DOHH2 (cell line): ENCODE results near the gene LAP3.

ENCODE experiments used
- H3F3A ChIP-seq: fragments of 200-600 bp; sonication (generic), shearing (Covaris generic); 2 replicates; pipeline ENCODE4 v1.6.0; 2016; ENCODE audit warnings: antibody characterized with exemption, mild to moderate bottlenecking; ENCODE audit not compliant: control insufficient read depth, insufficient read depth
- H3K27ac ChIP-seq: fragments of 200-600 bp; sonication (generic); 2 replicates; pipeline ENCODE4 v1.5.1; 2014; ENCODE audit warnings: low read depth, mild to moderate bottlenecking, low read length, moderate library complexity
- H3K27me3 ChIP-seq: fragments of 200-600 bp; sonication (generic); 2 replicates; pipeline ENCODE4 v1.6.1; 2014; ENCODE audit warnings: mild to moderate bottlenecking, low read length, mixed read lengths; ENCODE audit not compliant: control insufficient read depth
- H3K36me3 ChIP-seq: fragments of 200-600 bp; sonication (generic); 2 replicates; pipeline ENCODE4 v1.6.1; 2014; ENCODE audit warnings: mild to moderate bottlenecking, low read length, moderate library complexity, mixed read lengths; ENCODE audit not compliant: control insufficient read depth
- H3K4me1 ChIP-seq: fragments of 200-600 bp; sonication (generic); 2 replicates; pipeline ENCODE4 v1.6.1; 2014; ENCODE audit warnings: mild to moderate bottlenecking, low read length, mixed read lengths; ENCODE audit not compliant: control insufficient read depth
- H3K4me2 ChIP-seq: fragments of 200-600 bp; sonication (generic); 2 replicates; pipeline ENCODE4 v1.6.0; 2014; ENCODE audit warnings: mild to moderate bottlenecking, low read length, moderate library complexity
- H3K4me3 ChIP-seq: fragments of 200-600 bp; sonication (generic); 2 replicates; pipeline ENCODE4 v1.5.1; 2014; ENCODE audit warnings: mild to moderate bottlenecking, low read length, mixed read lengths
- H3K79me2 ChIP-seq: fragments of 200-600 bp; sonication (generic); 2 replicates; pipeline ENCODE4 v1.6.1; 2014; ENCODE audit warnings: mild to moderate bottlenecking, low read length, mixed read lengths; ENCODE audit not compliant: control insufficient read depth
- H3K9me2 ChIP-seq: fragments of 200-600 bp; sonication (generic); replicated peaks from 2 replicates; pipeline ENCODE4 v1.6.1; 2014; ENCODE audit warnings: mild to moderate bottlenecking, low read length, mixed read lengths; ENCODE audit not compliant: control insufficient read depth
- H3K9me3 ChIP-seq: fragments of 200-600 bp; sonication (generic); 2 replicates; pipeline ENCODE4 v1.6.1; 2014; ENCODE audit warnings: antibody characterized with exemption, low read length, mixed read lengths; ENCODE audit not compliant: control insufficient read depth, insufficient read depth
- H4K20me1 ChIP-seq: fragments of 200-600 bp; sonication (generic); 2 replicates; pipeline ENCODE4 v1.6.0; 2014; ENCODE audit warnings: low read depth, mild to moderate bottlenecking, antibody characterized with exemption, low read length, moderate library complexity; ENCODE audit not compliant: control insufficient read depth, insufficient read depth
- EZH2phosphoT487 ChIP-seq: fragments of 200-600 bp; sonication (generic); IDR thresholded peaks from 2 replicates; pipeline ENCODE4 v1.6.1; 2017; ENCODE audit warnings: borderline replicate concordance, mild to moderate bottlenecking, antibody characterized with exemption, low read length, moderate library complexity, mixed read lengths
- TF ChIP-seq, protein P1 (sequence below): fragments of 200-600 bp; sonication (generic); IDR thresholded peaks from one replicate; pipeline ENCODE4 v1.5.1; 2014; ENCODE audit warnings: antibody characterized with exemption, mild to moderate bottlenecking, low read depth, low read length; ENCODE audit not compliant: poor library complexity, severe bottlenecking

The LAP3 gene

DNA sequence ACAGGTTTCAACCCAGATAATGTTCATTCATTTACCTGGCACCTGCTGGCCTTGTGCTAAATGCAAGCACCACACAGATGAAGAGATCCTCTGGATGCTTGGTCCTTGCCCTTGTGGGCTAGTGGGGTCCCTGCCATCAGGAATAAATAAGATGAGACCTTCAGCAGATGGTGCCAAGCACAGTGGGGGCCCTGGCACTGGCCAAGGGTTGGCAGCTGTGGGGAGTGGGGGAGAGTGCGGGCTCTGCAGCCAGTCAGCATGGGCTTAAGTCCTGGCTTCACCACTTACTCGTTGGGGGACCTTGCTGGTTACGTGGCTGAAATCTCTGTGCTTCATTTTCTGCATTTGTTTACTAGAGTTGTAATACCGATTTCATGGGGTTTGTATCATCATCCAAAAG is 6.9 kb downstream of the LAP3 start:
- H3K4me3 ChIP-seq, result no peak overlapping the region
- H3K27ac ChIP-seq, result no peak overlapping the region
- no peak overlapping the region for H3K4me2 ChIP-seq
- H3K4me1 ChIP-seq, result peaks cover 19% of the 10 kb centered on the region
- no peaks in the 10 kb centered on the region for H3F3A ChIP-seq
- peaks cover 42% of the 10 kb centered on the region for H3K79me2 ChIP-seq
- H3K9me3 ChIP-seq, result no peaks in the 10 kb centered on the region
- H3K27me3 ChIP-seq, result no peaks in the 10 kb centered on the region
- TF ChIP-seq, protein P1, sequence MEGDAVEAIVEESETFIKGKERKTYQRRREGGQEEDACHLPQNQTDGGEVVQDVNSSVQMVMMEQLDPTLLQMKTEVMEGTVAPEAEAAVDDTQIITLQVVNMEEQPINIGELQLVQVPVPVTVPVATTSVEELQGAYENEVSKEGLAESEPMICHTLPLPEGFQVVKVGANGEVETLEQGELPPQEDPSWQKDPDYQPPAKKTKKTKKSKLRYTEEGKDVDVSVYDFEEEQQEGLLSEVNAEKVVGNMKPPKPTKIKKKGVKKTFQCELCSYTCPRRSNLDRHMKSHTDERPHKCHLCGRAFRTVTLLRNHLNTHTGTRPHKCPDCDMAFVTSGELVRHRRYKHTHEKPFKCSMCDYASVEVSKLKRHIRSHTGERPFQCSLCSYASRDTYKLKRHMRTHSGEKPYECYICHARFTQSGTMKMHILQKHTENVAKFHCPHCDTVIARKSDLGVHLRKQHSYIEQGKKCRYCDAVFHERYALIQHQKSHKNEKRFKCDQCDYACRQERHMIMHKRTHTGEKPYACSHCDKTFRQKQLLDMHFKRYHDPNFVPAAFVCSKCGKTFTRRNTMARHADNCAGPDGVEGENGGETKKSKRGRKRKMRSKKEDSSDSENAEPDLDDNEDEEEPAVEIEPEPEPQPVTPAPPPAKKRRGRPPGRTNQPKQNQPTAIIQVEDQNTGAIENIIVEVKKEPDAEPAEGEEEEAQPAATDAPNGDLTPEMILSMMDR, result no peak
- no peak for TF ChIP-seq EZH2phosphoT487
- H3K36me3 ChIP-seq, result peaks cover 98% of the 10 kb centered on the region
- H4K20me1 ChIP-seq, result no peaks in the 10 kb centered on the region; the same call in 1 of the 2 replicates
- H3K9me2 ChIP-seq, result no peaks in the 10 kb centered on the region

GRCh38 chr4:17584521-17585213 is 7.7 kb downstream of the LAP3 start:
- Histone ChIP-seq H3K9me2 (no peaks in the 10 kb centered on the region), H3K36me3 (peaks cover 98% of the 10 kb centered on the region), H3F3A (no peaks in the 10 kb centered on the region), H3K27ac (no peak overlapping the region), H3K4me3 (no peak overlapping the region), H3K9me3 (no peaks in the 10 kb centered on the region), H3K79me2 (peaks cover 40% of the 10 kb centered on the region), H3K4me2 (no peak overlapping the region), H4K20me1 (no peaks in the 10 kb centered on the region; the same call in 1 of the 2 replicates), H3K4me1 (peaks cover 14% of the 10 kb centered on the region), H3K27me3 (no peaks in the 10 kb centered on the region)
- TF ChIP-seq, protein P1, result no peak
- no peak for TF ChIP-seq EZH2phosphoT487

DNA sequence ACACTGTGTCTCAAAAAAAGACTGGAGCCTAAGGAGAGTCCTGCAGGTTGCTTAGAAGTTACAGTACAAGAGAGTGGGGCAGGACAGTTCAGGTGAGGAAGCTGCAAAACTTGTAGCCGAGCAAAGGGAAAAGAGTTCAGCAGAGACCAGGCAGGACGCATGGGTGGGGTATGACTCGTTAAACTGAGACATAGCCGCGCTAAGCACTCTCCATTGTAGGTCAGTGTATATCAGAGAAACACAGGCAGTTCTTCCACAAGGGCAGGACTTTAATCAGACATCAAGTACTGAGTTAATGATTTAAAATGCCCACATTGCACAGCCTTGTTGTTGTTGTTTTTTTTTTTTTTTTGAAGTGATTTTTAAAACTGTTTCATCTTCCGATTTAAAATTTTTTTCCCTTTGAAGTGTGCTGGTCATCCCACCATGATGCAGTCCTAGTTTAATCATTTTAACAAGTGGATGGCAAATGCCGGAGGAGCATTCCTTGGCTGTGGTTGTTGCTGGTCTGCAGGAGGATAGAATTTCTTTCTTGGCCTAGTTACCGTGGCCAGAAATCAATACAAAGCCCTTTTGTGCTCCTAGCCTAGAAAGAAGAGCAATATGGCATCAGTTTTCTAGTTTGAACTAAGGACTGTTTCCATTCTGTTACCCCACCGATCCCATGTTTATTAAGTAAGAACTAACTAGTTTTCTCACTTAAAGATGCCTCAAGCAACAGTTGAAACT is 10.3 kb downstream of the LAP3 start:
- Histone ChIP-seq H3K4me1 (peaks cover 27% of the 10 kb centered on the region), H3K9me3 (no peaks in the 10 kb centered on the region), H3K4me3 (no peak overlapping the region), H4K20me1 (no peaks in the 10 kb centered on the region), H3F3A (peaks cover 12% of the 10 kb centered on the region), H3K27me3 (no peaks in the 10 kb centered on the region), H3K36me3 (peaks cover 92% of the 10 kb centered on the region), H3K79me2 (peaks cover 33% of the 10 kb centered on the region), H3K9me2 (no peaks in the 10 kb centered on the region), H3K4me2 (no peak overlapping the region), H3K27ac (no peak overlapping the region)
- TF ChIP-seq EZH2phosphoT487, result no peak
- TF ChIP-seq, protein P1, result no peak
